HL-60 (cell line): ENCODE results near the gene AIPL1.

ENCODE experiments used
- DNase-seq, 2 experiments: peaks; one replicate each; pipeline ENCODE4 v3.0.0-alpha.2; 2010 to 2020; ENCODE audit warnings: low read depth in 1 of 2, low spot score in 1 of 2
- H3K27ac ChIP-seq: fragments of 250-450 bp; sonication (Bioruptor Pico); replicated peaks from 2 replicates; pipeline ENCODE4 v1.5.1; 2020; ENCODE audit warnings: mild to moderate bottlenecking, moderate library complexity
- H3K27me3 ChIP-seq: fragments of 250-450 bp; sonication (Bioruptor Pico); 2 replicates; pipeline ENCODE4 v1.5.1; 2021; ENCODE audit warnings: mild to moderate bottlenecking, moderate library complexity; ENCODE audit not compliant: insufficient read depth, poor library complexity, severe bottlenecking
- H3K4me3 ChIP-seq: replicated peaks from 2 replicates; pipeline ENCODE4 v1.5.1; 2011; ENCODE audit warnings: mild to moderate bottlenecking, control low read depth, low read length; ENCODE audit not compliant: insufficient read depth
- CTCF ChIP-seq: IDR thresholded peaks from one replicate; pipeline ENCODE4 v1.5.1; 2011; ENCODE audit warnings: low read length, control low read depth, inconsistent platforms; ENCODE audit not compliant: insufficient read depth
- GABPA ChIP-seq: IDR thresholded peaks from 2 replicates; pipeline ENCODE4 v1.6.1; 2012; ENCODE audit warnings: low read depth
- POLR2AphosphoS5 ChIP-seq: IDR thresholded peaks from 2 replicates; pipeline ENCODE4 v1.6.1; 2012; ENCODE audit warnings: low read depth
- SPI1 ChIP-seq: IDR thresholded peaks from 2 replicates; pipeline ENCODE4 v1.6.1; 2012; ENCODE audit warnings: low read depth, mild to moderate bottlenecking, borderline replicate concordance
- TF ChIP-seq, protein P1 (sequence below): IDR thresholded peaks from 2 replicates; pipeline ENCODE4 v1.6.1; 2012; ENCODE audit warnings: low read depth; ENCODE audit not compliant: insufficient replicate concordance

Gene AIPL1

DNA sequence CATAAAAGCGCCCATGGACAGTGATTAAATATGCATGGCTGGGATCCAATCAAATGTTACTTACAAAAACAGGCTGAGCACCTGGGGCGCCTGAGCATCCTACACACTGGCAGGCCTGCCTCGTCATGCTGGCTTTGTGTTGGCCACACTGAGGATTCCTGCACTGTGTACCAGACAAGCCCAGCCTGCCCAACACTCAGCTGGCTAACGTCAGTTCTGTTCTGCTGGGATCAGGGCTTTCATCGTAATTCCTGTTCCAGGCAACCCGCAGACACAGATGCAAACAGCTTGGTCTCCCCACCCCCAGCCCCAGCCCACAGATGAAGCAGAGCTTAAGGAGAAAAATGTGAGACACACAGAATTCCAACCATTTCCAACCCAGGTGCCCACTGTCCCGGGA, 40.0 kb upstream of the AIPL1 start:
- no peak overlapping the region for H3K27ac ChIP-seq
- DNase-seq: no peak
- no peak for TF ChIP-seq SPI1
- TF ChIP-seq POLR2AphosphoS5: no peak
- TF ChIP-seq, protein P1, sequence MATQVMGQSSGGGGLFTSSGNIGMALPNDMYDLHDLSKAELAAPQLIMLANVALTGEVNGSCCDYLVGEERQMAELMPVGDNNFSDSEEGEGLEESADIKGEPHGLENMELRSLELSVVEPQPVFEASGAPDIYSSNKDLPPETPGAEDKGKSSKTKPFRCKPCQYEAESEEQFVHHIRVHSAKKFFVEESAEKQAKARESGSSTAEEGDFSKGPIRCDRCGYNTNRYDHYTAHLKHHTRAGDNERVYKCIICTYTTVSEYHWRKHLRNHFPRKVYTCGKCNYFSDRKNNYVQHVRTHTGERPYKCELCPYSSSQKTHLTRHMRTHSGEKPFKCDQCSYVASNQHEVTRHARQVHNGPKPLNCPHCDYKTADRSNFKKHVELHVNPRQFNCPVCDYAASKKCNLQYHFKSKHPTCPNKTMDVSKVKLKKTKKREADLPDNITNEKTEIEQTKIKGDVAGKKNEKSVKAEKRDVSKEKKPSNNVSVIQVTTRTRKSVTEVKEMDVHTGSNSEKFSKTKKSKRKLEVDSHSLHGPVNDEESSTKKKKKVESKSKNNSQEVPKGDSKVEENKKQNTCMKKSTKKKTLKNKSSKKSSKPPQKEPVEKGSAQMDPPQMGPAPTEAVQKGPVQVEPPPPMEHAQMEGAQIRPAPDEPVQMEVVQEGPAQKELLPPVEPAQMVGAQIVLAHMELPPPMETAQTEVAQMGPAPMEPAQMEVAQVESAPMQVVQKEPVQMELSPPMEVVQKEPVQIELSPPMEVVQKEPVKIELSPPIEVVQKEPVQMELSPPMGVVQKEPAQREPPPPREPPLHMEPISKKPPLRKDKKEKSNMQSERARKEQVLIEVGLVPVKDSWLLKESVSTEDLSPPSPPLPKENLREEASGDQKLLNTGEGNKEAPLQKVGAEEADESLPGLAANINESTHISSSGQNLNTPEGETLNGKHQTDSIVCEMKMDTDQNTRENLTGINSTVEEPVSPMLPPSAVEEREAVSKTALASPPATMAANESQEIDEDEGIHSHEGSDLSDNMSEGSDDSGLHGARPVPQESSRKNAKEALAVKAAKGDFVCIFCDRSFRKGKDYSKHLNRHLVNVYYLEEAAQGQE: no peak
- no peak for TF ChIP-seq CTCF
- no peak for TF ChIP-seq GABPA
- no peak overlapping the region for H3K4me3 ChIP-seq
- no peaks in the 10 kb centered on the region for H3K27me3 ChIP-seq

DNA sequence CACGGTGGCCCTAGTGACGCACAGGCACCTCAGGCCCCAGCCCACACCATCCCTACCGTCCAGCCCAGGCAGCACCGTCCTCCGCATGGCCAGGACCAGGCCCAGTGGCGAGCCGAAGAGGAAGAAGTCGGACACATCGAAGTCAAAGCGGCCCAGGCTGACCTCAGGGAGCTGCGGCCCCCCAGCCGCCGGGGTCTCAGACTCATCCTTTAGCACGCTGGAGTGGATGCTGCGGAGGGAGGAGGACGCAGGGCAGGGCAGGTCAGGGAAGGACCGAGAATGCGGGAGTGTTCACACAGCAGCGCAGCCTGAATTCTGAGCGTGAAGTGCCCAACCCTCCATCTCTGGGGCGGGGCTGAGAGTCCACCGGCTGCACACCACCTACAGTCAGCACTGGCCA, 39.5 kb upstream of the AIPL1 start:
- H3K27ac ChIP-seq: no peak overlapping the region
- TF ChIP-seq POLR2AphosphoS5: no peak
- TF ChIP-seq, protein P1: no peak
- no peak for TF ChIP-seq GABPA
- no peak for TF ChIP-seq SPI1
- no peak for TF ChIP-seq CTCF
- DNase-seq: no peak
- no peak overlapping the region for H3K4me3 ChIP-seq
- H3K27me3 ChIP-seq: no peaks in the 10 kb centered on the region

DNA sequence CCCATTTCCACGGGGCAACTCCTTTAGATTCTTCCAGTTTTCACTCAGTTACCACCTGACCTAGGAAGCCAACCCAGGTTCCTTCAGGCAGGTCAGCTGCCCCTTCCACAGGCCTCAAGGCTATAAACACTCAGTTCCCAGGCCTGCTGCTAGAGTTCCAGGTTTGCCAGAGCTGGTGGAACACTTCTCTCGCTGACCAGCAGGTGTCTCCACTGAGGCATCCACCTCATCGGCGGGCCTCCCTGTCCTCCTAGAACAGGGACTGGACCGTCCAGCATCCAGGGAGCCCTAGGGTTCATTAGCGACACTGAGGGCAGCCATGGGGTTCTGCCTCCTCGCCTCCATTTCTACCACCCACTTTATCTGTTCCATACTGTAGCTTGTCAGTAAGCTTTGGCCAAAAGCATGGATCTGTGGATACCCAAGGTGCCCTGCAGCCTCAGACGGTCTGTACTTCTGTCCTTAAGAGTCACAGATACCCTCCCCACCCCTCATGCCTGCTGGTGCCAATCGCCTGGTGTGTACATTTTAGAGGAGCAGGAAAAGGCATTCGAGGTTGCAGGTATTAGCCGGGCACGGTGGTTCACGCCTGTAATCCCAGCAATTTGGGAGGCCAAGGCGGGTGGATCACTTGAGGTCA, 38.3 kb upstream of the AIPL1 start:
- H3K27me3 ChIP-seq: no peaks in the 10 kb centered on the region
- TF ChIP-seq, protein P1: no peak
- peak; percentile 69 for TF ChIP-seq CTCF
- no peak overlapping the region for H3K4me3 ChIP-seq
- no peak overlapping the region for H3K27ac ChIP-seq
- peak; percentile 4 to 36 for DNase-seq
